ENCODE results near the gene RPRML.
"Not testable (repeated sequence)": the region's sequence is repeated elsewhere in the genome, so short reads cannot be mapped to it uniquely, and the experiment has no call there.

RPRML gene

DNA sequence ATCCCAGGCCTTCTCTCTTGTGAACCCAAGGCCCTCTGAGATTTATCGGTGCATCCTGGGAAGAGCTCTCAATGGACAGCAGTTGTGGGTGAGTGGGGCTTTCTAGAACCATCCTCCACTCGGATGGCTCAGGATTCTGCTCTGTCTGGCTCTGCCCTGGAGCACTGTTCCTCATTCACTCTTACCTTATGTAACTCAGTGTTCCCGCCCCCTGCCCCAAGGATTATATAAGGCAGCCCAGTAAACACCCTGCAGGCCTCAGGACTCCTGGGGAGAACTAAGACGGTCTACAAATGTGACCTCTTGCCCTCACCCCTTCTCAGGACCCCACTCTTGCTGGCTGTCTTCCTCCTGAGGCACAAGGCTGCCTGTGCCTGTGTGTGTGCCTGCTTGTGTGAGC, 3.8 kb downstream of the RPRML start:
- DNase-seq = no peak

DNA sequence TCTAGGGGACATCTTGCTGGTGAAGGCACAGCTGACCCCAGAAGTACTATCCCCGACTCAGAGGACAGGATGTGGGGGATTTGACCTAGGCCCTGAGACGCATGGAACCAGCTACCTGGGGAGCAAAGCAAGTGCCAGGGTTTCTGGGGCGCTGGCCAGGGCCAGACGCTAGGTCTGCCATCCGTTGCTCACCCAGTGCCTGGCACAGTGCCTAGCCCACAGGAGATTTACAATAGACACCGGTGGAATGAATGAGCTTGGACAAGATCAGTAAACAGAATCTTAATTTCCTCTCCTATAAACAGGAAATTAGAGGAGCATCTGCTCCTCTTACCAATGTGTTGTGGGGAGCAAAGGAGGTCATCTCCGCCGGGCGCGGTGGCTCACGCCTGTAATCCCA, 5.0 kb downstream of the RPRML start:
- DNase-seq = no peak

DNA sequence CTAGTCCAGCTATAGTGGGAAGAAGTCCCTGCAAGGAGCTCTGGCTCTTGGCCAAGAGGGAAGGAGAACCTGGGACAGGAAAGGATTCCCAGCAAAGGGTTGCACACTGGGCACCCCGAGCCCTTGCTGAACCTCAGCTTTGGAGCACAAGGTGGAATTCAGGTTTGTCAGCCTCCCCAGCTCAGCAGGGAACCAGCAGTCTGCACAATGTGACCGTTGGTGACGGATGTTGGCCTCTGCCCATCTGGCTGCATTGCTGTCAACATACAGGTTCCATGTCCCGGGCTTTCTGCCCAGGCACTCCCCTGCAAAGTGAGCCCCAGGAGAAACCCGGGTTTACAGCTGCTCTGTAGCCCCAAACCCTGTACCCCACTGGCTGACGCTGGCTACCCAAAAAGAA, 6.7 kb downstream of the RPRML start:
- DNase-seq = no peak

DNA sequence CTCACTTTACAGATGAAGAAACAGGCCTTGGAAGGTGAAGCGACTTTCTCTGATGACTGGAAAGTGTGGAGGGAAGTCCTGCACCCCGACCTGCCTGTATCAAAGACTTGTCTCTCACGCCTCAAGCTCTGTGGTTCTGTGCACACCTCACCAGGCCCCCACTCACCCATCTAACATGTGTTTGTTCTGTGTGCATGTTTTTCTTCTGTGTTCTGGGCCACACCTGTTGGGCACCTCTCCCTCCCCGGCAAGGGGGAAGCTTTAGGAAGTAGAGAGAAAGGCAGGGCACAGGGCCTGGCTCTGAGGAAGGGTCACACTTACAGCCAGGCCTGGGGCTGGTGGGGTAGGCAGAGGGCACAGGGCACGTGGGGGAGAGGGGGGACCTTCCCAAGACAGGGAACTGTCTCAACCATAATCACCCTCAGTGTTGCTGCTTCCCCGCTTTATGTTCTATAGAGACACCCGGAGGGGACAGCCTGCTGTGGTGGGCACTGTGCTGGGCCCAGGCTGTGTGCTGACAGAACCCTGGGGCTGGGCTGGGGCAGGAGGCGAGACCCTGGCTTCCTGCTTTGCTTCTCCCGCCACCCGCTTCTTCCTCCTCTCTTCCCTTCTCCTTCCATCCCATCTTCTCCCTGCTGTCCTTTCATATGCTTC, 7.3 kb downstream of the RPRML start:
- no peak for DNase-seq

DNA sequence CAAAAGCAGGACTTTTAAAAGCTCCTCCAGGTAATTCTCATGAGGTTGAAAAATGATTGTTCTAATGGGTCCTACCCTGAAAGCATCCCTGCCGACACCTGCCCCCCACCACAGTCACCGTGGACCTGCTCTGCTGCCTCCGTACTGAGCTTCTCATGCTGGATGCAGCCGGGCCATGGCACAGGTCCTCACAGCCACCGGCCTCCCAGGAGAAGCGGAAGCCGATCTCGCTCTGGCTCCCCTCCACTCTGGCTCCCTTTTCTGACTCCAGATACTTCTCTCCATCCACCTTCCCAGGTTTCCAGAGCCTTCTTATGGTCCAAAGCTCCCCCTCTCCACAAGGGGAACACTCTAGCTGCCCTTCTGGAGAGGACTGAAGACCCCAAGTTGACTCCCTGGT, 10.2 kb downstream of the RPRML start:
- no peak for DNase-seq

DNA sequence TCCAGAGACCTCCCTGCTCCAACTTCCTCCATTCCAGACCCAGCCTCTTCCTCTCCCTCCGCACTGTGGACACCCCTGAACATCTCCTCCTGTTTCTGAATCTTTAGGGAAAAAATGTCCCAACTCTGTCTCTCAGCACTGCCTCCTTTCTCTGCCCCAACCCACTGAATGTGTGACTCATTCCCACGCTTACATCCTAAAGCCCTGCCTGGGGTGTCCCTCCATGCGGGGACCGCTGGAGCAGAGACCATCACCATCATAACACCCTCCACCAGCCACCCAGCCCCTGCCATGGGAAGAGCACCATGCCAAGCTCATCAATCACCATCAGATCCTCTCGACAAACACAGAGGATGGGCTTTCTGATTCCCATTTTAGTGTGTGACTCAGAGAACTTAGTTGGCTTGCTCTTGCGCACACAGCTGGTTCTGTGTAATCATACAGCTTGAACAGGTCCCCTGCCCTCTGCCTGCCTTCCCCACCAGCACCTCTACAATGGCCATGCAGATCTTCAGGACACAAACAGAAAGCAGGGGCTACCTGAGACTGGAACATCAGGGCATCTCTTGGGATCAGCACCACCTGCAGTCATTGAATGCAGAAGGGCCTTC, 10.7 kb downstream of the RPRML start:
- DNase-seq = no peak

DNA sequence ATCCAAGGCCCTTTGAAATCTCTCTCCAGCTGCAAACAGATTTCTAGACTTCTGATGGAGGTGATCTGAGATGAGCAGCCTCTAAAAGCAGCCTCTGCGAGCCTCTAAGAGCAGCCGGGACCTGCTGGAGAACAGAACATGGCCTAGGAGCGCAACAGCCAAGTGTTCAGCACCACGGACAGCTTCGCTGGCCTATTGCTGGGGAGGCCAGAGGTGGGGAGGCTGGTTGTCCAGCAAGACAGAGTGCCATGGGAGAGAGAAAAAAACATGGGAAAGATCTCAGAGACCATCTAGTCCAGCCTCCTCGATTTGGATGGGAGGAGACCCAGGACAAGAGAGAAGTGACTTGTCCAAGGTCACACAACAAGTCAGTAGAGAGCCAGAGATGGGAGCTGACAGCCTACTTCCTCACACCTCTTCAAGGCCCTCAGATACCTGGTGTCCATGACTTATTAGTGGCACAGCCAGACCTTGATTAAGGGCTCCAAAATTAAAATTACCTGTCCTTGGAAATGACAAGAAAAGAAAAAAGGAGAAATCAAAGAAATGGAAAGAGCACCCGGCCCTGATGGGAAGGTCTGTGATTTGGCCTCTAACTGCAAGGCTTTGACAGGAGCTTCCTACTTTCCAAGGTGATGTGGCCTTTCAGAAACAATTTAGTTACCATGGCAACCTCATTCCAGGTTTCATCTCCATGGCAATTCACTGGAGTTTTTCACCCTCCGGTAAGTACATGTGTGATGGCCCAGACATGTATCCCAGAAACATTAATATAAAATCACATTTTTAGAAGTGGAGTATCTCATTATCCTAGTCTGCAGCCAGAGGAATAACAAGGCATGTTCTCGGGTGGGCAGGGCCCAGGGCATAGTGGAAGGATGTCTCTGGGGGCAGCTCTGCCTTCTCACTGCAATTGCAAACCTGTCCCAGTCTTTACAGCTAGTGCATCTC, 14.5 kb downstream of the RPRML start:
- DNase-seq = no peak

DNA sequence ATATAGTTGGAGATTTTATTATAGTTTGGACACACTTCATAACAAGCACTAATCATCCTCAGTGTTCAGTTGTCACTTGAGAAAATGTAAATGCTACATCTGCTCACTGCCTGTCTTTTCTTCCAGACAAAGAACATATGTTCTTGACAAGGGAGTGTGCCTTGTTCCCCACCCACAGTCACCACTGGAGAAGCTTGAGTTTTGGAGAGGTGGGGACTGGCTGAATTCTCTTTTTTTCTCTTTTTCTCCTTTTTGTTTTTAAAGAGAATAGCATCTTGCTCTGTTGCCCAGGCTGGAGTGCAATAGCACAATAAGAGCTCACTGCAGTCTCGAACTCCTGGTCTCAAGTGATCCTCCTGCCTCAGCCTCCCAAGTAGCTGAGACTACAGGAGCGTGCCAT, 15.5 kb downstream of the RPRML start:
- no peak for DNase-seq

DNA sequence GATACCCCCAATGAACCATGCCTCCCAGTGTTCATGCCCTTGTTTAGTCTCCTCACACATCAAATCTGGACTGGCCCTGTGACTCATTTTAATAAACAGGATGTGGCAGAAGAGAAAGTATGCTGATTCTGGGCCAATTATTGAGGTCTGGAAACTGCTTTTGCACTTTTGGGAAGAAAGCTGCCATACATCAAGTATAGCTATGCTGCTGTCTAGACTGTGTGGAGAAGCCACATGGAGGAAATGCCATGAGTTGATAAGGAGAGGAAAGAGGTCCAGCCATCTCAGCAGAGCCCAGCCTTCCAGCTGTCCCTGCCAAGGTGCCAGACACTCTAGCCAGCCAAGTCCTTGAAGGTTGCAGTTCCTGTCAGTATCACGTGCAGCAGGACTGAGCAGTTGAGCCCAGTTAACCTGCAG, 16.7 kb downstream of the RPRML start:
- DNase-seq = no peak

DNA sequence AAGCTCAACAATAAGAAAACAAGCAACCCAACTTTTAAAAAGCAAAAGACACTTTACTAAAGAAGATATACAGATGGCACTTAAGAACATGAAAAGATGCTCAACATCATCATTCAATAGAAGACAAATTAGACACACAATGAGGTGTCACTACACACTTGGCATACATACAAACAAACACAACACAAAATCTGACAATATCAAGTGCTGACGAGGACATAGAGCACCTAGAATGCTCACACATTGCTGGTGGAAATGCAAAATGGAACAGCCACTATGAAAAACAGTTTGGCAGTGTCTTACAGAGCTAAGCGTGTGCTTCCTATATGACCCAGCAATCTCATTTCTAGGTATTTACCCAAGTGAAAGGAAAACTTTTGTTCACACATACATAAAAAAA, 18.9 kb downstream of the RPRML start:
- no peak for DNase-seq

DNA sequence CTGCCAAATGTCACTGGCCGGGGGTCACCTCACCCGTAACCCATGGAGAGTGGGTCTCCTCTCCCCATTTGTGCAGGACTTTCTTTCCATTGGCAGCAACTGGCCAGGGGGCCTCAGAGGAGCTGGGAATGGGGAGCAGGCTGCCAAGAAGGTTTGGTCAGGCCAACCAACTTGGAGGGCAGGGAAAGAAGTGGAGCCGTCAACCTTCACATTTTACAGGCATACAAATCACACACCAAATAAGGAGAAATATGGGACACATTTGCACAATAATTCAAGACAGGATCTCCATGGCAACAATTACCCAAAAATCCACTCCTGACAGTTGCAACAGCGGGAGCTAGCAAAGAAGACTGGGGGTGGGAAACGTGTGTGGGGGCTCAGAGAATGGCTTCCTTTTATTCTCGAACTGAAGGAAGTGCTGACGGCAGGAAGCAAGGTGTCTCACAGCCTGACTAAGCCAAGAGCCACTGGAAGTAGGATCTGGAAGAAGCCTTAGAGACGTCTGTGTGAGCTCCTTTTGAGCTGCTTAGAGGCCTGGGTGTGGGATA, 20.9 kb downstream of the RPRML start:
- DNase-seq = no peak

DNA sequence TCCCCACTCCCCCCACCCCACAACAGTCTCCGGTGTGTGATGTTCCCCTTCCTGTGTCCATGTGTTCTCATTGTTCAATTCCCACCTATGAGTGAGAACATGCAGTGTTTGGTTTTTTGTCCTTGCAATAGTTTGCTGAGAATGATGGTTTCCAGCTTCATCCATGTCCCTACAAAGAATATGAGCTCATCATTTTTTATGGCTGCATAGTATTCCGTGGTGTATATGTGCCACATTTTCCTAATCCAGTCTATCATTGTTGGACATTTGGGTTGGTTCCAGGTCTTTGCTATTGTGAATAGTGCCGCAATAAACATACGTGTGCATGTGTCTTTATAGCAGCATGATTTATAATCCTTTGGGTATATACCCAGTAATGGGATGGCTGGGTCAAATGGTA, 25.9 kb downstream of the RPRML start:
- DNase-seq = not testable (repeated sequence)

DNA sequence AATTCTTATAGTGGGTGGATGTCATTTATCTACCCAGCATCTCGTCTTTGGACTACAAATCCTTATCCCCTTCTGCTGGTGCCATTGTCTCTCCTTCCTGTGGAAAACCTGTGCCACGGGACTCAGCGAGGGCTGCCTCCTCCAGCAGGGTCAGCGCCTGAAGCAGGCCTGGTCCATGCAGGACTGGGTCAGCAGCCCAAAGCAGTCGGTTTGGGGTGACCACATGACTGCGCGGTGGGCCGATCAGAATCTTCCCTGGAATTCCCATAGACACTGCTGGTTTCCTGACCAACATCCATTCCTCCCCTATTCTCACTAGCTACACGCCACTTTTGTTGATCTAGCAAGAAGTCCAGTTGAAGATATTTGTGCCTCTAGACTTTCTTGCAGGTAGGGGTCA, 26.9 kb downstream of the RPRML start:
- DNase-seq = no peak

DNA sequence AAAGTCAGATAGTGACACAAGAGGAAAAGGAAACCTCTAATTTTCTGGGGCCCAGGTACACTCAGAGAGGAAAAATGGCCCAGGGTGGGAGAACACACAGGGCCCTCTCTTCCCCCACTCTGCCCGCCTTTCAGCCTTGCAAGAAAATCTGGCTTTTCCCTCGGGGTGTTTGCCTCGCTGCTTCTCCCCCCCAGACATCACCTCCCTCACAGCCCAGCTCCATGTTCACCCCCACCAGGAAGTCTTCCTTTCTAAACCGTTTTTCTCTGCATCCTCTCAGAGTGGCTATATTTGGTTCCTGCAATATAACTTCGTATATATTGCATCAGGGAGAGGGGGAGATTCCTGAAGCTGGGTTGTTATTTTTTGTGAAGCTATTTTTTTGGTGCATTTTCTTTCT, 27.3 kb downstream of the RPRML start:
- no peak for DNase-seq

DNA sequence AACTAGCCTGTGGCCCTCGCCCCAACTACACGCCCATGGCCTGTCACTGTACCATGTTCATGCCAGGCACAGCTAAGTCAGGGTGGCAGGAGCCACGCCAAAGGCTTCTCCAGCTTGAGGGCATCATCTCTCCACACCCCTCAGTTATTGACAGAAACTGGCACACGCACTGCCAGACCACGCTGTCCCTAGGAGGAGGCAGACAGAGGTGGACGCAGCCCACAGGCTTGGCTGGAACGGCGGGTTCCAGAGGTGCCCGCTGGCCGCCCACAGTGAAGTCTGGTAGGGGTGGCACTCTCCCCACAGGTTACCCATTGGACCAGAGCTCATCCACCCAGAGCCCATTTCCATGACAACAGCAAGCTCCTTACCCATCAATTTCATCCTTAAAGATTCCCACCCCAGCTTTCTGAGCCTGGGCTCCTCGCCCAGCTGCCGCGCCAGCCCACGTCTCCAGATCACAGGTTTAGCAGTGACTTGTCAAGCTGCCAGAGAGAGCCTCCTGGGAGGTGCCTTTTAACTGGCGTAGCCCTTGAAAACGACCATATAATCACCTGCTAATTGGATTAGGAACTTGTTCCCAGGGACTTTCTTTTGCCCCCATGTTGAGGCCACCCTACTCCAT, 27.9 kb downstream of the RPRML start:
- DNase-seq = no peak

DNA sequence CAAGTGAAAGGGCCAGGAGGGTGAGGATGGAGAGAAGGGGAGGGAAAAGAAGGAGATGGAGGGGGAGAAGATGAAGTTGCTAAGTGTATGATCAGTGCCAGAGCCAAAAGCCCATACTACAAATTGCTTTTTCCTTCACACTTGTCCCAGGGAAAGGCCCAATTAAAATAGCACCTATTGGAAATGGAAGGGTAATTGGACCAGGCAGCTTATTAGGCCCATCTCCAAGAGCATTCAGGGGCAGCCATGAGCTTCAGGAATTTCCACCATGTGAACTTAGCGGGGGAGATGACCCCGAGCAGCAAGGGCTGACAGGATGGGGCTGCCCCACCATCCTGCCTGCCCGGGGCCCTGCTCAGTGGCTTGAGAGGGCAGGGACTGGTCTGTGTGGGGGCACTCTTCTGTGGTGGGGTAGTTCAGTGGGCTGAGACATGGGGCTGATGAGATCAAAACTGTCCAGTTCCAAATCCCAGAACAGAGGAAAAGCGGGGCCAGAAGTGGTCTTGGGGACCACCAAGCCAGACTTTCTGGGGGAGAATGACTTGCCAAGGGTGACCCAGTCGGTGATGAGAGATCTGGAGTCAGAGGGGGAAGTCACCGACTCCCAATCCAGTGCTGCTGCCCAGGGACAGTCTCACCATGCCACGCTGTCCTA, 28.6 kb downstream of the RPRML start:
- DNase-seq = no peak

DNA sequence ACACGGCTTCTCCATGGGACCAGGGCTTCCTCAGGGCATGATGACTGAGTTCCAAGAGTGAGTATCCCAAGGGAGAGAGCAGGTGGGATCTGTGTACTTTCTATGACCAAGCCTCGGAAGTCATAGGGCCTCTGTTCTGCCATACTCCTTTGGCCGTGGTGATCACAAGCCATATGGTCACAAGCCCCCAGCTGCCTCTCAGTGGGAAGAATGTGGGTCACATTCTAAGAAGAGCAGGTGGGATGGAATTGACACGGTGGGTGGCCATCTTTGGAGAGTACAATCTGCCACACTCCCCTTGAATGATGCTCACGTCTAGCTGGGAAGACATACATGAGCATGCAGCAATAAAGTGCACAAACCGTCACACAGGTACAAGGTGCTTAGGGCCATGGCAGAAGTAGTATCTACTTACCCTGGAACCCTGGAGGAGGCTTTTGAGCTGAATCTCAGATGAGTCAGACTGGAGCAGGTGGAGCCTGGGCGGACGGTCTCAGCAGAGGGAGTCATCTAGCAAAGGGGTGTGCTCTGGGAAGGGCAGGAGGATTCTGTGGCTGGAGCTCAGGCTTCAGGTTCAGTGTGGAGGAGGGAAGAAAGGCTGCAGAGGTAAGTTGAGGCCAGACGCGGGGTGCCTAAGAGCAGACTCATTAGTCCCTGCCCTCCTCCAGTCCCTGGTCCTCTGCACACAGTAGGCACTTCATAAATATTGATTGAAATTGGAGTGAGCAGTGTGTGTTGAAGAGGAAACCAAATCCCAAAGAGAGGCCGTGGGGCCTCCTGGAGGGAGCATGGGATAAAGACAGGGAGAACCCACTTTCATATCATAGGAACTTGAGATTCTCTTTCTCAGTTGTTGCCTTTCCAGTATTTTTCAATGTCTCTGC, 29.5 kb downstream of the RPRML start:
- DNase-seq = no peak

DNA sequence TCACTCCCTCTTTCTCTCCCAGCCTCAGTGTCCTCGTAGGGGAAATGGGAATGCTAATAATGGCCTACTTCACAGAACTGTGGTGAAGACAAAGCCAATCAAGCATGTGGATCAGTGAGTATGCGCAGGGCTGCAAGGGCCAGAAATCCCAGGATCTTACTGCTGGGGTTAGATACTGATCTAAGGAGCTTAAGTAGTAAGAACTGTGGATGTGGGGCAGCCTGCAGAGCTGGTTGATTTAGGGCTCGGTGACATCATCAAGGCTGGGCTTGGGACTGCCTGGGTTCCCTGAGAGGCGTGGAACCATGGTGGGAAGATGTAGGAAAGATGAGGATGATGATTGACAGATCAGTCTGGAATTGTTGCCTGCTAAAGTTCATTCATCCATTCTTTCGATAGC, 30.5 kb downstream of the RPRML start:
- no peak for DNase-seq

DNA sequence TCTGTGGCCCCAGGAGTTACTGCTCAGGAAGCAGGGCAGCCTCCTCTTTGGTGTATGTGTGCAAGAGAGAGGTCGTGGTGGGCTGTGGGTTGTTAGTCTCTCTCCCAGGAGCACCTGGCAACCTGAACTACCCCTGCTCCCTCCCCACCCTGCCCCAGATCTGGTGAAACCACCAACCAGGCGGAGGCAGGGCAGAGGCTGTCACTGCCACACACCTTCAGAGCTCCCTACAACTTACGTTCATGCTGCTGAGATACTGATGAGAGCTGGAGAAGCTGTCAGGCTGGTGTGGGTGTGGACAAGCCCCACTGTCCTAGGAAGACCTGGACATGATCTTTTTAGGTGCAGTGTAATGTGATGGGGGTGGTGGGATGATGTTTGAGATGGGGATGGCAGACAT, 31.8 kb downstream of the RPRML start:
- no peak for DNase-seq

DNA sequence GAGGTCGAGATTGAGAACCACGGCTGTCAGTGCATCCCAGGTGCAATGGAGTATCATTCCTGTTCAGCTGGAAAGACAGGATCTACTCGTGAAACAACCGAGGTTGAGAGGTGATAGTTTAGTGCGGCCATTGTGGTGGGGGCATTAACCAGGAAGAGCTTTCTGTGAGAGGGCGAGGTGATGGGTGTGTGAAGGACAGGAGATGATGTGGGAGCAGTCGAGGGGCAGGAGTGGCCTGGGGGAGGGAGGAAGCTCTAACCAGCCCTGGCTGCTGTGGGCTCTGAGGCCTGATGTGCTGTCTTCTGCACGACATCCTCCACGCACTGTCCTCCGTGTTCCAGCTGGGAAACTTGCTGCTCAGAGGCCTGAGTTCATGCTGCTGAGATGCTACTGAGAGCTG, 34.1 kb downstream of the RPRML start:
- DNase-seq = no peak

DNA sequence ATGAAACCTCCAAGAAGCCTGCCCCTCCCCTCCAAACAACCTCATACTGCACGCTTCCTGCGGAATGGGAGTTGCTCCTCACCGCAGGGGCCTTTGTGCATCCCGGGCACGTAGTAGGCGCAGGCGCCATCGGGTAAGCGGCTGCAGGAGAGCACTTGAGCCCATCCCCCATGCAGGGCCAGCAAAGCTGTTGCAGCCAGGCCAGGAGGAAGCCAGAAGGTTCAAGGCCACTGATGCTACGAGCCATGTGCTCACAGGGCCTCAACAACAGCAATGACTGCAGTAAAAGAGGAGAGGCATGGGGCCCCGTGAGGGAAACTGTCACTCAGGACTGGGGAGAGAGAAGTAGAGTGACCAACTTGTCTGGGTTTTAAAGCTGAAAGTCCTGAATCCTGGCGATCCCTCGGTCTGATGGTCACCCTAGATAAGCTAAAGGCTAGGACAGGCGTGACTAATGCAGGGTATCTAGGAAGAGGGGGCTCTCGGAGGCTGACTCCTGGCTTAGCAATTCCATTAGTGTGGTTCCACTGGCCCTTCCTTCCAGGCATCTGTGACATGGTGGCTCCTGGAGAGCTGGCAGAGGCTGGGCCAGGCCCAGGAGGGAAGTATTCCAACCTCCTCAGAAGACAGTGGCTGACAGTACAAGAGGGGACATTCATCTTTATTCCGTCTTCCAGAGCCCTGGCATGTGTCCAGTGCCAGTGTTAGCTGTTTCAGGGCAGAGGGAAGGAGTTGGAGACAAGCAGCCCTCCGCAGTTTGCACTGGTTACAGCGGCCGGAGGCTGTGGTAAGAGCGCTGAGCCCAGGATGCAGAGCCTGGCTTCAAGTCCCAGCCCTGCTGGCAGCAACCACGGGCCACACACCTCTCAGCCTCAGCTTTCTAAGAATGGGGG, 35.3 kb downstream of the RPRML start:
- DNase-seq = peak; percentile 9

All from stimulated activated CD4-positive, alpha-beta T cell treated with anti-CD3 and anti-CD28 coated beads, Interleukin-4, amount 100 ng/mL, for 1 hour (primary cell).